ENCODE results near the gene HCK.

The HCK gene

GRCh38 chr20:32149566-32150170 is 97.6 kb downstream of the HCK start:
- no peaks in the 10 kb centered on the region for H3K9me3 ChIP-seq (ENCODE audit: control extremely low read depth in 1 of 5, control insufficient read depth in 4 of 5, insufficient read depth in 2 of 5, low read depth in 1 of 5, low read length in 4 of 5)
- POLR2A ChIA-PET: interaction anchor here (0.7 kb wide), 1 partner anchor 334 kb away, joined by 3 read pairs; no protein-coding TSS in a partner anchor
- H3K27ac ChIP-seq (ENCODE audit: insufficient read depth in 1 of 2, low read depth in 1 of 2, low read length in 2 of 2, poor library complexity in 1 of 2, severe bottlenecking in 2 of 2): no peak overlapping the region
- WGBS (ENCODE audit: insufficient coverage): 90% methylated on average over 4 of the region's 8 CpGs
- H3K4me3 ChIP-seq (ENCODE audit: control insufficient read depth in 1 of 7, extremely low read depth in 1 of 7, insufficient read depth in 4 of 7, low read depth in 2 of 7, low read length in 6 of 7): no peak overlapping the region
- H3K4me1 ChIP-seq (ENCODE audit: control extremely low read depth in 1 of 4, control insufficient read depth in 4 of 4, insufficient read depth in 4 of 4, low read length in 3 of 4): peaks cover under 1 to 4% (median 3%) of the 10 kb centered on the region in 4 experiments
- CTCF ChIA-PET: interaction anchor here (0.8 to 1.6 kb wide), 3 partner anchors 14 to 326 kb away, joined by 3 read pairs; no protein-coding TSS in a partner anchor
- no peaks in the 10 kb centered on the region for H3K27me3 ChIP-seq (replicated peaks in 2 of 5; ENCODE audit: control insufficient read depth in 4 of 5, insufficient read depth in 5 of 5, low read length in 4 of 5)
- H3K36me3 ChIP-seq (ENCODE audit: control insufficient read depth in 4 of 4, insufficient read depth in 4 of 4, low read length in 3 of 4): peaks cover 21 to 77% (median 62%) of the 10 kb centered on the region in 4 experiments
- DNase-seq: no peak

- H3K4me1 ChIP-seq (ENCODE audit: control extremely low read depth in 1 of 4, control insufficient read depth in 4 of 4, insufficient read depth in 4 of 4, low read length in 3 of 4): peaks cover 3 to 11% (median 10%) of the 10 kb centered on the region in 4 experiments
- H3K4me3 ChIP-seq (ENCODE audit: control insufficient read depth in 1 of 7, extremely low read depth in 1 of 7, insufficient read depth in 4 of 7, low read depth in 2 of 7, low read length in 6 of 7): no peak overlapping the region
- CTCF ChIA-PET: interaction anchor here (1.3 to 1.6 kb wide), 2 partner anchors 15 to 327 kb away, joined by 3 read pairs; no protein-coding TSS in a partner anchor
- DNase-seq: no peak
- H3K9me3 ChIP-seq (ENCODE audit: control extremely low read depth in 1 of 5, control insufficient read depth in 4 of 5, insufficient read depth in 2 of 5, low read depth in 1 of 5, low read length in 4 of 5): no peaks in the 10 kb centered on the region
- peaks cover 20 to 71% (median 59%) of the 10 kb centered on the region in 4 experiments for H3K36me3 ChIP-seq (ENCODE audit: control insufficient read depth in 4 of 4, insufficient read depth in 4 of 4, low read length in 3 of 4)
- POLR2A ChIA-PET: interaction anchor here (0.7 kb wide), 1 partner anchor 334 kb away, joined by 3 read pairs; no protein-coding TSS in a partner anchor
- H3K27ac ChIP-seq (ENCODE audit: insufficient read depth in 1 of 2, low read depth in 1 of 2, low read length in 2 of 2, poor library complexity in 1 of 2, severe bottlenecking in 2 of 2): no peak overlapping the region
- H3K27me3 ChIP-seq (replicated peaks in 2 of 5; ENCODE audit: control insufficient read depth in 4 of 5, insufficient read depth in 5 of 5, low read length in 4 of 5): no peaks in the 10 kb centered on the region
- WGBS (ENCODE audit: insufficient coverage): 99% methylated on average over 7 of the region's 10 CpGs
Observed at GRCh38 chr20:32150291-32150848, 98.3 kb downstream of the HCK start.
